HG02763 (cell line): ENCODE data around the gene SENP7.
"Not testable (repeated sequence)": the region's sequence is repeated elsewhere in the genome, so short reads cannot be mapped to it uniquely, and the experiment has no call there.

Experiments used
- ATAC-seq: cut with Tn5 transposase; IDR thresholded peaks from one replicate; pipeline ENCODE4 v1.9.1; 2021; ENCODE audit warnings: mild to moderate bottlenecking, moderate library complexity; ENCODE audit not compliant: unreplicated experiment

SENP7 gene

GRCh38 chr3:101529816-101530685 is 17.0 kb upstream of the SENP7 start:
- no peak for ATAC-seq

DNA sequence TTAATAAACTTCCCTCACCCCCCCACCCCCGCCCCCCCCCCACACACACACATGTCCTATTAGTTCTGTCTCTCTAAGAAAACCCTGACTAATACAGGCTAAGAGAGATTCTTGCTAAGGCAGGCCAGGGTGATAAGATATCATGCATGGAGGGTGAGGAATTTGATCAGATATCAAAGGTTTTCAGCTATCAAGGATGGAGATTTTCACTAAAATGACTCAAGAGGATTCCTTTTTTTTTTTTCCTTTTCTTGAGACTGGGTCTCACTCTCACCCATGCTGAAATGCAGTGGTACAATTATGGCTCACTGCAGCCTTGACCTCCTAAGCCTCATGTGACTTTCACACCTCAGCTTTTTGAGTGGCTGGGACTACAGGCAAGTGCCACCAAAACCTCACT is 14.9 kb upstream of the SENP7 start:
- no peak for ATAC-seq

GRCh38 chr3:101527441-101527840 is 14.4 kb upstream of the SENP7 start:
- no peak for ATAC-seq

DNA sequence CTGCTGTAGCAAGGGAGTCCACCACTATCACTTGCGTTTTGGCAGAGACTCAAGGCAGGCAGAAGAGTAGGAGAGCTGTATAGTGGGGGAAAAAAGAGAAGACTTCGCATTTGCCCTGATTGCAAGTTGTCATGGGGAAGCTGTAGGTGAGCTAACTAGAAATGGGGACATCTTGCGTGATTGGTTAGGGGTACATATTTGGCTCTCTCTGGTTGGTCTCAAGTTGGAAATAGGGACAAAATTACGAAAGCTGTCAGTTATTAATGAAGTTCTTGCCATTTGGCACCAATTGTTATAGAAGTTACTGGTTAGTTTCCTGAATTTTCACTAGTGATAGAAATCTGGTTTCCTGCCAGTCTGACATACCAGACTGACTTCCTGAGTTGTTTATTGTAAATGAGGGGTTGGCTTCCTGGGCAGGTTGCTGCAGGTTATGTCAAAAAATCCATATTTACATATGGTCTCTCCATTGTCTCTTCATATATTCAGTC is 8.2 kb upstream of the SENP7 start:
- ATAC-seq: no peak

- ATAC-seq: no peak
Measured at GRCh38 chr3:101519685-101520365, 6.8 kb upstream of the SENP7 start.

DNA sequence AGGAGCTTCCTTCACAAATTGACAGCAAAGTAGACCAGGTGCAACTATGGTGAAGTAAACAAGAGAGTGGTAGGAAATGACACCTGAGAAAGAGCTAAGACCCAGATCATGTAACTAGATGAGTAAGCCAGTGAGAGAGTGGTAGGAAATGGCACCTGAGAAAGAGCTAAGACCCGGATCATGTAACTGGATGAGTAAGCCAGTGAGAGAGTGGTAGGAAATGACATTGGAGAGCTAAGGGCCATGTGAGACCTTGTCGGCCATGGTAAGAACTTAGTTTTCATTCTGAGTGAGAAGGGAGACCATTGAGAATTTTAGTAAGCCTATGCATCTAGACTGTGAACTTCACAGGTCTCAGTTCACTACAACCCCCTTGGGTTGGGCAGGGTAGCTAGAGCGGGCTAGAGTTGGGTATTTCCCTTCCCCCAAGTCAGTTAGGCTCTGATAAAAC is 5.4 kb upstream of the SENP7 start:
- ATAC-seq: peak; percentile 97

GRCh38 chr3:101513419-101513986 is 491 bp upstream of the SENP7 start:
- peak; percentile 24 for ATAC-seq

DNA sequence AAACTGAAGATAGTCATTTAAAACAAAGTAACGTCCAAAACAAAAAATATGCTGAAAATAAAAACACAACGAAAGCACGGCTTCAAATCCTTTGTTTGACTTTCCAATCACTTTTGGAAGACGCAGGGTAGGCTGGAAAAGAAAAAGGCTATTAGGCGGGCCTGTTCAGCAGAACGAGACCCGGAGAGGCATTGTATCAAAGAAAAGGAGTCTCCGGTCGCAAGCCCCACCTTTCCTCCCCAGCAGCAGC is 691 bp downstream of the SENP7 start:
- peak; percentile 33 for ATAC-seq

DNA sequence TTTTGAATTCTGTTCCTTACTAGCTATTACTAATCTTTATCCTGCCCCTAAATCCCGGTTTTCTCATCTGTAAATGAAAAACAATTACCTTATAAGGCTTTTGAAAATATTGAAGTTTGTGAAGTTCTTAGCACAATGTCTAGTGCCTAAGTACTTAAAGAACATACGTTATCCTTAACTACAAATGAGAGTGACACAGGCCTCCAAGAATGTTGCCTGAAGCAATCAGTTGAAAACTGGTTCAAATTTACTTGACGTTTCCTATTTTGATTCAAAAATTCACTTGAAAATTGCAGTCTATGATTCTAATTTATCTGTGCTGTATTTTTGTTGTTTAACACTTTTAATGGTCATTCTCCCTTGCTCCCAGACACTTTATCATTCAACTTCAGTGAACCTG is 3.2 kb downstream of the SENP7 start:
- no peak for ATAC-seq

DNA sequence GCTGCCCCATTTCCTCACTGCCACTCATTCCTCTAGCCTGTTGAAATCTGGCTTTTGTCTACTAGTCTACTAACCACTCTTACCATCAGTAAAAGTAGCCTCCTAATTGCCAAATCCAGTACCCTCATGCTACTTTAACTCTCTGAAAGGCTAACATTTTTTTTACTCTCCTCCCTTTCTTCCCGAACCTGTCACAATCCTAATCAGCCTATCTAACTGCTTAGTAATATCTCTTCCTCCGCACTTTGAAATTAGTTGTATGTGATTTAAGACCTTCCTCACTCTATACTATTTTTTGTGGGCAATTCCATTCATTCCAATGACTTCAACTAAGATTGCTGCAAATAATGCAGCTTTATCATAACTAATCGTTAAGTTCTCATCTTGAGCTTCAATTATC is 3.7 kb downstream of the SENP7 start:
- ATAC-seq: no peak

DNA sequence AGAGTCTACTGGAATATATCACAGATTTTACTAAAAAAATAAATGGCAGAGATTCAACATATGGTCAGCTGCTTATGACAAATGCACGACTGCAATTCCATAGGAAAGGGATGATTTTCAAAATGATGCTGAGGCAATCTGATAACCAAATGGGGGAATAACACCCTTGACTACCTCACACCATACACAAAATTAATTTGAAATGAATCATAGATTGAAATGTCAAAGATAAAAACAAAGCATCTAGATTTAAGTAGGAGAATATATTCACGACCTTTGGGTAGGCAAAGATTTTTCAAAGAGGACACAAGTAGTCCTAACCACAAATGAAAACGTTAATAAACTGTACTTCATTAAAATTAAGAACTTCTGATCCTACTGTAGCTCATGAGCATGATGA is 11.2 kb downstream of the SENP7 start:
- no peak for ATAC-seq

DNA sequence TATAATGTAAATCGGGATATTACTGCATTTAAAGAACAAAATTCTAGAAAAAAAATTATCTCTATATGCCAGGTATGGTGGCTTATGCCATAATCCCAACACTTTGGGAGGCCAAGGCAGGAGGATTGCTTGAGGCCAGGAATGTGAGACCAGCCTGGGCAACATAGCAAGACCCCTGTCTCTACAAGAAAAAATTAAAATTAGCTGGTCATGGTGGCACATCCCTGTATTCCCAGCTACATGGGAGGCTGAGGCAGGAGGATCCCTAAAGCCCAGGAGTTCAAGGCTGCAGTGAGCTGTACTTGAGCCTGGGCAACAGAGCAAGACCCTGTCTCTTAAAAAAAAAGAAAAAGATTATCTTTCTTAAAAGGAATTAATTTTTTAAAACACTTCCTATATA is 12.8 kb downstream of the SENP7 start:
- ATAC-seq: no peak

DNA sequence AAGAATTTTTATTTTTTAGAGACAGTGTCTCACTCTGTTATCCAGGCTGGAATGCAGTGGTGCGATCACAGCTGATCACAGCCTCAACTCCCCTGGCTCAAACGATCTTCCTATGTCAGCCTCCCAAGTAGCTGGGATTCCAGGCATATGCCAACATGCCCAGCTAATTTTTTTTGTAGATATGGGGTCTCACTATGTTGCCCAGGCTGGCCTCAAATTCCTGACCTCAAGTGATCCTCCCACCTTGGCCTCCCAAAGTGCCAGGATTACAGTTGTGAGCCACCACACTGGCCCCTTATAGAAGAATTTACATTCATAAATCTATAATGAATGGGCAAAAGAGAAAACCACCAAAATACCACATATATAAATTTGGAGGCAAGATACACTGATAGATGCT is 15.2 kb downstream of the SENP7 start:
- ATAC-seq: no peak

DNA sequence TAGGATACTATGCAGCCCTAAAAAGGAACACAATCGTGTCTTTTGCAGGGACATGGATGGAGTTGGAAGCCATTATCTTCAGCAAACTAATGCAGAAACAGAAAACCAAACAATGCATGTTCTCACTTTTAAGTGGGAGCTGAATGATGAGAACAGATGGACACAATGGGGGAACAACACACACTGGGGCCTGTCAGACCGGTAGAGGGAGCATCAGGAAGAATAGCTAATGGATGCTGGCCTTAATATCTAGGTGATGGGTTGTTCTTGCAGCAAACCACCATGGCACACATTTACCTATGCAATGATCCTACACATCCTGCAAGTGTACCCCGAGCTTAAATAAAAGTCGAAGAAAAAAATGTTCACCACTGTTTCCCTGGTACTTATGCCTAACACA is 17.5 kb downstream of the SENP7 start:
- no peak for ATAC-seq

- ATAC-seq: no peak
Measured at GRCh38 chr3:101484805-101485620, 28.0 kb downstream of the SENP7 start.

- ATAC-seq: no peak
Measured at GRCh38 chr3:101478980-101479379, 34.0 kb downstream of the SENP7 start.

DNA sequence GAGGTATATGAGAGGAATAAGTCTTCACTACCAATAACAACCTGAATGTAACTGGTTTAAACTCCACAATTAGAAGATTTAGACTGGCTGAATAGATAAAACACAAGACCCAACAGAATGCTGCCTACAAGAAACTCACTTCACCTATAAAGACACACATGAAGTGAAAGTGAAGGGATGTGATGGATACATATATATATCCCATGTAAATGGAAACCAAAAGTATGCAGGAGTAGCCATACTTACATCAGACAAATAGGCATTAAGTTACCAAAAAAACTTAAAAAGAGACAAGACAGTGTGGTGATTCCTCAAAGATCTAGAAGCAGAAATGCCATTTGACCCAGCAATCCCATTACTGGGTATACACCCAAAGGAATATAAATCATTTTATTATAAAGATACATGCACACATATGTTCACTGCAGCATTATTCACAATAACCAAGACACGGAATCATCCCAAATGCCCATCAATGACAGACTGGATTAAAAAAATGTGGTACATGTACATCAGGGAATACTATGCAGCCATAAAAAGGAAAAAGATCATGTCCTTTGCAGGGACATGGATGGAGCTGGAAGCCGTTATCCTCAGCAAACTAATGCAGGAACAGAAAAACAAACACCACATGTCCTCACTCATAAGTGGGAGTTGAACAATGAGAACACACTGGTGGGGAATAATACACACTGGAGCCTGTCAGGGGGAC is 38.0 kb downstream of the SENP7 start:
- ATAC-seq: not testable (repeated sequence)

DNA sequence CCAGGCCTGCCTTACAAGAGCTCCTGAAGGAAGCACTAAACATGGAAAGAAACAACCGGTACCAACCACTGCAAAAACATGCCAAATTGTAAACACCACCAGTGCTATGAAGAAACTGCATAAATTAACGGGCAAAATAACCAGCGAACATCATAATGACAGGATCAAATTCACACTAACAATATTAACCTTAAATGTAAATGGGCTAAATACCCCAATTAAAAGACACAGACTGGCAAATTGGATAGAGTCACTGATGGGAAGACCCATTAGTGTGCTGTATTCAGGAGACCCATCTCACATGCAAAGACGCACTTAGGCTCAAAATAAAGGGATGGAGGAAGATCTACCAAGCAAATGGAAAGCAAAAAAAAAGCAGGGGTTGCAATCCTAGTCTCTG is 44.3 kb downstream of the SENP7 start:
- not testable (repeated sequence) for ATAC-seq

- ATAC-seq: not testable (repeated sequence)
Measured at GRCh38 chr3:101467310-101467663, 45.7 kb downstream of the SENP7 start.

GRCh38 chr3:101466465-101467309 is 46.3 kb downstream of the SENP7 start:
- ATAC-seq: no peak
